Measurements from ENCODE around the gene ACBD6. TPM values are rescaled to one million over a fixed set of nuclear protein-coding genes. Genes with fewer than 3 reads are reported as not detected.
A peak's percentile ranks its signal among the peaks of the same experiment; 100 is the strongest.

The ACBD6 gene
- total and polyA plus RNA-seq, 9 donors: 31.0 to 56.0 (median 42.7) TPM

- TF ChIP-seq CTCF (IDR thresholded peaks at IDR 0.05): no peak
- TF ChIP-seq POLR2A (IDR thresholded peaks at IDR 0.05): no peak
- no peak for TF ChIP-seq EP300 (IDR thresholded peaks at IDR 0.05)
- H3K4me3 ChIP-seq: no peak overlapping the region
- no peak overlapping the region for H3K27ac ChIP-seq
- no peak for DNase-seq
- H3K9me3 ChIP-seq: no peaks in the 10 kb centered on the region
- H3K4me1 ChIP-seq (ENCODE audit: insufficient read depth): peaks cover 5% of the 10 kb centered on the region
- intact Hi-C loops (cut with DNase I): no loop called here
- WGBS, 3 donors: 95 to 97% (median 96%) methylated on average over 11 of the region's 11 CpGs
- no peaks in the 10 kb centered on the region for H3K36me3 ChIP-seq
- no peaks in the 10 kb centered on the region for H3K27me3 ChIP-seq
Observed at GRCh38 chr1:180274221-180274620, 228.2 kb downstream of the ACBD6 start.

DNA sequence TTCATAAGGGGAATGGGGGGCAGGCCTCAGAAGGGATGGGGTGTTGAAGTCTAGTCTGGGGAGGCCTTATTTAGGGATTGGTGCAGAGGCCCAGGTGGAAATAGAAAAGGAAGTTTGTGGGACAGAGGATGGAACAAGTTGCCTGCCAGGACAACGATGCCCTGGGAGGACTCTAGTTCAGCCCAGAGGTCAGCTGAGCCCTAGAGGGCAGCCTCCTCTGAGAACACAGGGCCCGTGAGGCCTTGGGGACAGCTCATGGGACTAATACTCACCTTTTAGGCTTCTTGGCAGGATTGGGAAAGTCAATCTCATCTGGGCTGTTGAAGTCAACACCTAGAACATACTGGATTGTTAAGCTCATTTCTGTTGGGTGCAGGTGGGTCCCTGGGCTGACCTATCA, 229.3 kb downstream of the ACBD6 start:
- Histone ChIP-seq H3K27ac (no peak overlapping the region), H3K9me3 (no peaks in the 10 kb centered on the region), H3K4me3 (no peak overlapping the region), H3K27me3 (no peaks in the 10 kb centered on the region), H3K36me3 (no peaks in the 10 kb centered on the region), H3K4me1 (ENCODE audit: insufficient read depth) (peaks cover 5% of the 10 kb centered on the region)
- intact Hi-C loops (cut with DNase I): no loop called here
- no peak for DNase-seq
- 86 to 95% (median 92%) methylated on average over 2 of the region's 2 CpGs for WGBS, 3 donors
- TF ChIP-seq EP300 (IDR thresholded peaks at IDR 0.05): no peak
- no peak for TF ChIP-seq POLR2A (IDR thresholded peaks at IDR 0.05)
- no peak for TF ChIP-seq CTCF (IDR thresholded peaks at IDR 0.05)

DNA sequence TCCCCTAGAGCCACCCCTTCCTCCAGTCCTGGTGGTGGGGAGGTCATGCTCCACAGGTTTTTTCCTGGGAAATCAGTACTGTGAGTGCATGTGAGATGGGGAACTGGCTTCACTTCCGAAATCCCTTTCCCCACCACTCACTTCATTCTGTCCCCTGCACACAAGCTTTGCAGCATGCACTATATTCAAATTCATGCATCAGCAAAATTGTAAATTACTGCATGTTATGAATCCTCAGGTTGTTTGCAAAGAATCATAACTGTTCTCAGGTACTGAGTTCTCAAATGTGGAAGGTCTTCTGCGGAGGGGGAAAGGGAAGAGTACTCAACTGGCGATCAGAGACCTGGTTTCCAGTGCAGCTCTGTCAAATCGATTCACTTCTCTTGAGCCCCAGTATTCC, 230.0 kb downstream of the ACBD6 start:
- no peaks in the 10 kb centered on the region for H3K9me3 ChIP-seq
- H3K27ac ChIP-seq: no peak overlapping the region
- H3K36me3 ChIP-seq: no peaks in the 10 kb centered on the region
- DNase-seq: no peak
- H3K4me1 ChIP-seq (ENCODE audit: insufficient read depth): peaks cover 5% of the 10 kb centered on the region
- 94 to 99% (median 95%) methylated on average over 4 of the region's 4 CpGs for WGBS, 3 donors
- no peaks in the 10 kb centered on the region for H3K27me3 ChIP-seq
- intact Hi-C loops (cut with DNase I): no loop called here
- H3K4me3 ChIP-seq: no peak overlapping the region
- TF ChIP-seq POLR2A (IDR thresholded peaks at IDR 0.05): no peak
- TF ChIP-seq EP300 (IDR thresholded peaks at IDR 0.05): no peak
- no peak for TF ChIP-seq CTCF (IDR thresholded peaks at IDR 0.05)

GRCh38 chr1:180271272-180272255, 230.8 kb downstream of the ACBD6 start:
- Histone ChIP-seq H3K4me3 (no peak overlapping the region), H3K9me3 (no peaks in the 10 kb centered on the region), H3K4me1 (ENCODE audit: insufficient read depth) (peaks cover 5% of the 10 kb centered on the region), H3K27ac (no peak overlapping the region), H3K27me3 (no peaks in the 10 kb centered on the region), H3K36me3 (no peaks in the 10 kb centered on the region)
- DNase-seq: peak in 2 of 5 donors; percentile 41 to 52
- intact Hi-C loops (cut with DNase I): no loop called here
- WGBS, 3 donors: 49 to 51% (median 51%) methylated on average over 23 of the region's 23 CpGs
- no peak for TF ChIP-seq CTCF (IDR thresholded peaks at IDR 0.05)
- TF ChIP-seq POLR2A (IDR thresholded peaks at IDR 0.05): no peak
- TF ChIP-seq EP300 (IDR thresholded peaks at IDR 0.05): no peak
